ENCODE results near the gene KIRREL1.

KIRREL1 gene

DNA sequence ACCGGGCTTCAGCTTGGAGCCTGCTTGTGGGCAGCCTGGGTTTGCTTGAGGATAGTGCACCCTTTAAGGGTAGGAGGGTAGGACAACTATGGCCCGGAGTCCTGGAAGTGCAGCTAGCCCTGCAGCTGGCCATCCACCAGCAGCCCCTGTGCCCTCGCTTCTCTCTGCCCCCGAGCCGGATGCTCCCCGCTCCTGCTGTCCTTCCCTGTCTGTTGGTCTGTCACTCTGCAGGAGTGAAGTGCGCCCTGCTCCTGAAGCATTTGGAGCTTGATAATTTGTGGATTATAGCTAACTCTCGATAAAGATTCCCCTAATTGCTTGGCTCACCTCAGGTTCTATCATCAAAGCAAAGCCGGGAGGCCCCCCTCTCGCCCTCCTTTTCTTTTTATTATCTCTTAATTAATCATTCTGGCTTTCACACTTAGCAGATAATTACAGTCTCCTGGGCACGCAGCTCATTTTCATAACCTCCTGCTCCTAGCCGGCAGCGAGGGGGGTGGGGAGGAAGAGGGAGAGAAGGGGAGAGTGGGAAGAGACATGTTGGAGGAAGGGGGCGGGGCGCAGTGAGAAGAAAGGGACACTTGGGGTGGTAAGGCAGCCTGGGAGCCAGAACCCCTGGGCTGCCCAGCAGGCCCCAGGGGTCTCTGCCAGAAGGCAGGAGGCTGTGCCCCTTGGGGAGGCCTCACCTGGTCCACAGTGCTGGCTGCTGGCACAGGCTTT, 14.4 kb downstream of the KIRREL1 start:
- no peak for DNase-seq

DNA sequence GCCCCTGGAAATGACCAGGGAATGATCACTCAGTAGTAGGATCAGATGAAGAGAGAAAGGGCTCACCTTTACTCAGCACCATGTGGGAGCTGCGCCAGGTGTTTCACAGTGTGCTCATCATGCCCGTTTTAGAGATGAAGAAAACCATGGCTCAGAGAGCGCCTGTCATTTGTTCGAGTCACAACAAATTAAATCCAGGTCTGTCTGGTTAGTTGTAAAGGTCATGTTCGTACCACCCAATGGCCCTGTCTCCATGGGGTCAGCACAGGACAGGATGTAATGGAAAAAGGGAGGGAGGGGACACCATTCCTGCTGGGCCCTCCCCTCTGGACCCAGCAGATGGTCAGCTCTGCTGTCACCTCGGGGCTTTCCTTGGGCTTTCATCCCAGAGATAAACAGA, 15.2 kb downstream of the KIRREL1 start:
- no peak for DNase-seq

DNA sequence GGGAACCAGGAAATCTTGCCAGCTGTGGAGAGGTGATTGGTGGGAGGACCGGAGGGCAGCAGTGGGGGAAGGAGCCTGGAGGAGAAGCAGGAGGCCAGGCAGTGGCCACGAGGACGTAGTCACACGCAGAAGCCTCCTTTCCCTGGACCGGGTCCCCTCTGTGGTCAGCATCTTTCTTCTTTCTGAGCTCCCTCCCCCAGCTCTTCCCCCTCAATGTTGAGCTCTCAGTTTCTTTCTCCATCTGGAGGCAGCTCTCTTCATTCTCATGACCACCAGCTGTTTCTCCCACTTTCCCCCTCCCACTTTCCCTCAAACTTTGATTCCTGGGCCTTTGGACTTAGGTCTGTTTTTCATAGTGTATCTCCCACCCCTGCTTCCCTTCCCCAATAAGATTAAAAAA, 18.3 kb downstream of the KIRREL1 start:
- no peak for DNase-seq

DNA sequence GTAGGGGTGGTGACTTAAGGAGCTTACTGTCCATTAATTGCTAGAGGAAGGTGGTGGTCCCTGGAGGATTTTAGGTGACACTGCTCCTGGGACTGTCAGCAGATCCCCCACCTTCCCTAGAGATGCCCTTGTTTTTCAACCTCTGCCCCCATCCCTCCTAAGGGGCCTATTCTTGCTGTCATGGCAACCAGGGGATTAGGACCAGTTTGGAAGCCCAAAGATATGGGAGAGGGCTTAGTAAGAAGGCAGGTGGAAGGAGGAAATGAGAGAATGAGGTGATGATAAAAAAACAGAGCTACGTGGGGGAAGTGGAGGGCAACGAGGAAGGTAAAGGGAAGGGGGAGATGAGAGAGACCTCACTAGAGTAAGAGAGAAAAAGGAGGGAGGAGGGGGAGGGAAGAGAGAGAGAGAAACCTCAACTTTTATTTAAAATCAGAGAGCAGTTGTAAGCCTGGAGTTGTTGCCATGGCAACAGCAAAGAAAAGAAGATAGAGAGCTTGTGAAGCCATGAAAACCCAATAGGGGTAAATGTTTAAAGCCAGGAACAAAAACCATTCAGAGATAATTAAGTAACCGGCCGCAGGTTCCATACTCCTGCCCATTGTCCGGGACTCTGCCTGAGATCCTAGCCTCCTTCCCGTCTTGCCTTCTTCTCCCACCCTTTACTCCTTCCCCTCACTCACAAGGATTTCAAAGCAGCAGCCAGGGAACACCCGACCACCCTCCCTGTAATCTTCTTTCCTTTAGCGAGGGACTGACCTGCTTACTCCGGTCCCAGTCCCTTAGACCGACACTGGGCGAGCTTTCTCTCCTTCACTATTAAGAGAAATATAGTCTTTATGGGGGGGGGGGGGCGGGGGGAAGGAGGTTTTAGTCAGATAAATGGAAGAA, 20.6 kb downstream of the KIRREL1 start:
- peak; percentile 22 for DNase-seq

DNA sequence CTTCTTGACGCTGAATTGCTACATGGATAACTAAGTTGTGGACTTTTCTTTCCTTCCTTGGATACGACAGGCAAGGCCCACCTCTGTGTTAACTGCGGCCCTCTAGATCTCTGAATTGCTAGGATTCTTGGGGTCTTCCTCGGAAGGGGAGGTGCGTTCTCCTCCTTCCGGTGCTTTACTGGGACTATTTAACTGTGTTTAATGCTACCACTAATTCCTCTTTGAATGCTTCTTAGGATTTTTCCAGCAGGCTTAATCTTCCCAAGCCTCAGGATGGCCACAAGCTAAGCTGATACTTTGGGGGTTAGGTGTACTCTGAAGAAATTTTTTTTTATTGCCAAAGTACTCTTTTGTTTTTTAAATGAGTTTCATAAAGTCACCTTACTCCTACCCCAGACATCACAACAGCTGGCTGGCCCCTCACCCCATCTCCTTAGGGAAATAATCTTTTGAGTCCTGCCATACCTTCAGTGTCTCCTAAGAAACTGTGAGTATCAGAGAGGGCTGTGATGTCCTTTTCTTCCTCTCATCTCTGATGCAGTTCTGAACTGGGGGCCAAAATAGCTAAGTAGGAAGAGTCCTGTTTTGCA, 21.4 kb downstream of the KIRREL1 start:
- DNase-seq = no peak

DNA sequence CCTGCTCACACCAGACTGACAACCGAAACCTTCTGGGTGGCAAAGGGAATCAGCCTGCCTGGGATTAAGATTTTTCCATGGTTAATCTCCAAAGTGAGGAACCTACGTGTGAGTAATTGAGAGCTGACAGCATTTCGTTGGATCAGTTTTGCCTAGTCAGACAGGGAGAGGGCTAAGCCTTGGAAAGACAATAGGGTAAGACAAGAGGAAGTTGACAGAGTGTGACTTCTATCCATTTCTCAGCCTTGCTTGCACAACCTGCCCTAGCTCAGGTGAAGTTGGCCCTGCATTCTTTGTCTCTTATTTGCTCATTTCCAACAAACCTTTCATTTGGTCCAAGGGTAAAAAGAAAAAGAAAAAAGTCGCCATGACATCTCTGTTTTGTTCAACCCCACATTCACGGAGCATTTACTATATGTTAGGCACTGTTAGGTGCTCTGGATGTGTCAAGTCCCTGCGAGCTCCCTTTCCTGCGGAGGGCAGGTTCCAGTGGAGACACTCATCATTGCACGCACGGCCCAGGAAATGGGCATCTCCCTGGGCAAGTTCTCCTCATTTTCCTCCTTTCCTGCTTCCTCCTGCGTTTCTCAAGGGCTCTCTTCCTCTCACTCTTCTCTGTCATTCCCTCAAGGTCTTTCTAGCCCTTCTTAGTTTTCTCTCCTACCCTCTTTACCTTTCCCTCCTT, 23.3 kb downstream of the KIRREL1 start:
- no peak for DNase-seq

DNA sequence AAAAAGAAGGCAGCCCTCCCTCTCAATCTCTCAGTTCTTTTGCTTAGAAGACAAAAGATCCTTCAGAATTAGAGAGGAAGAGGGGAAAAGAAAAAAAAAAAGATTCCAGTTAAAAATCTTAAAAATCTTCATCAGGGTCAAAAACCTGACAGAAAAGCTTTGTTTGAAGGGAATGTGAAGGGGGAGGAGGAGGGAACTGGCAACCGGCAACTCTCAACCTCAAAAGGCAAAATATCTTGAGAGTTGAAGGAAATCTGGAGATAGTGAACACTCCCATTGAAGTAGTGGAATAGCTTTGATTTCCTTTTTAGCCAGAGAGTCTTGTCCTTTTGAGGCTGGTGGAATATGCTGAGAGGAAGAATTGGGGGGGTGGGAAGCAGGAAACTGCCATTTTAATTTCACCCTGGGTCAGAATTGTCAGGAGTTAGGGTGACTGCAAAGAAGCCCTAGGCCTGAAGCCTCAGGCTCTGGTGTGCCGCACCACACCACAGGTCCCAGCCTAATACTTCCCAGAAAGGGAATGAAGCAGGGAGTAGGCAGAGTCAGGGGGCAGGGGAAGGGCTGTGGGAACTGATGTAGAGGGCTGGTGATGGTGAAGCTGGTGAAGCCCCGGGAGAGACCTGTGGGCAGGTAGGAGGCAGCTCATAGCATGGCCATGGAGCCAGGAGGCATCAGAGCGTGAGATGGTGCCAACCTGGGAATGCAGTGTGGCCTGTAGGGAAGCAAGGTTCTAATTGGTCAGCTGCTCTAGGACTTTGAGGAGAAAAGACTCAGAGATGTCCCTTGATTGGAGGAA, 24.6 kb downstream of the KIRREL1 start:
- no peak for DNase-seq

DNA sequence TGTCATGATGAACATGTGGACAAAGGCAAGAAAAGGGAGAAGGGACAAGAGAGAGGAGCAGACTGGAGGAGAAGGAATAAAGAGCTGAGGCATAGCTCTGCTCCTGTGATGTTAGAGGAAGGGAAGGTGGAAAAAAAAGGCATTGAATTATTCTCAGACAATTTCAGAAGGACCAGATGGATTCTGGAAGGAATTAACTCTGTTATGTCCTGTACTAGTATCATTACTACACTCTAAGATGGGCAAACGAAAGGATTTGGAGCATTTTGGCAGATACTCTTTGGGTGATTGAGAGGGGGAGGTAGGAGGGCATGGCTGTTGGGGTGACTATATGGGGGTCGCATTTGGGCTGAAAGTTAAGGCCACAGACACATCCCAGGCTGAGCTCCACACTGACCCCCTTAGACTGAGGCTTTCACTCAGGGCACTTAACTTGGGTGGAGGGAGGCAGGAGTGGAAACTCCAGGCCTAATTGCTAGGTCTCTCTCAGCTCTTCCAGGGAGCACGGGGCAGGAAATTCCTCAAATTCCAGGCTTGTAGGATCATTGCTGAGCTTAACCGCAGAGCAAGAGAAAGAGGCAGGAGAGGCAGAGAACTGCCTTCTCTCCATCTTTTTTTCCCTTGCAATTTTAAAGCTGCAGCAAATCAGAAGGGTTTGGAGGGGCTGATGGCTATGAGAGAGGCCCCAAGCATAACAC, 25.9 kb downstream of the KIRREL1 start:
- DNase-seq = no peak

DNA sequence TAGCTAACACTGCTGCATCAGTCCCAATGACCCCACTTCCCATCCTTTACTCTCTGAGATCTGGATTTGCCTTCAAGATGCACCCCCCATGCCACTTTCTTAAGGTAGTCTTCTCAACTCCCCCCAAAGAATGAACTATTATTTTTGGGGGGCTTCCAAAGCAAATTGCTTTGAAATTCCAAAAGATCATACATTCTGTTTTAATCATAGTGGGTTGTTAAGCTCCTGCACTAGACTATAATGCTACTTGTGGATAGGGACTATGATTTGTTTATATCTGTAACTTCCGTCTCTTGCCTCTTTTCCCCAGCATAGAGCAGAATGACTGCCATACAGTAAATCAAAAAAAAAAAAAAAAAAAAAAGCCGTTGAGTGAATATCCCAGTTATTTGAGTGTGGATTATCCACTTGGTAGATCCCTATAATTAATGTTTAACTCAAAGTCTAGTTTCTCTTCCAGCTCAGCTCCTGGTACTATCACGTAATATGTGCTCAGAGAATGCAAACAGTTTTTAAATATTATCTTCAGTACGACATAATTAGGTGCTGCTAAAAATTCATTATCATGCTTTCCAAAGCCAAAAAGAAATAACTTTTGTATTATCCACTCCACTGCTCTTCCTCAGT, 26.9 kb downstream of the KIRREL1 start:
- DNase-seq = no peak

DNA sequence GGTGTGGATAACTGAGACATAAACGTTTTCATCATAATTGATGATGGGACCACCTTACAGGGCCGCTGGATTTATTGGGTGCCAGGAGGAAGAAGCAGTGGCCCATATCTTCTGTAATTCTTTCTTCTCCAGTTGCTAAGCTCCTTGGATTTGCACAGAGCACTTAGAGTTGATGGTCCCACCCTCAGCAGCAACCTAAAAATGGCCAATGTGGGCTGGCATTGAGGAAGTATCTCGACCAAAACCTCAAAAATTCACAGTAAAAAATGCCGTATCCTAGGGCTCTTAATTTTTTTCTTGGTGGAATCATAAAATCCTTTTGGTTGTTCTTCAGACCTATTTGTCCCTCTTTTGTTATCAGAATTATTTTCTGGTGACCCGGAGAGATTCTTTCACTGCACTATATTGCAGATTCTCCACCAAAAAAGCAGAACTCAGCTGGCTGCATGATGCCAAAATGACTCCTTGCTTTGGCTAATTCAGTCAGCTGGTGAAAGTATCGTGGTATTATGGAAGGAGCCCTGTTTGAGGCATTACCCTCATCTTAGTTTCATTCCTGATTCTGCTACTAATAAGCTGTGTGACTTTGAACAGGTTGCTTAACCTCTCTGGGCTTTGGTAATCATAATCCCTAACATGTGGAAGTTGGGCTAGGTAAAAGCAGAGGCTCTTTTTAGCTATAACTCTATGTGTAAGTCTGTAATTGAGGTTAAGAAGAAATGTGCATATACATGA, 27.6 kb downstream of the KIRREL1 start:
- DNase-seq = no peak

DNA sequence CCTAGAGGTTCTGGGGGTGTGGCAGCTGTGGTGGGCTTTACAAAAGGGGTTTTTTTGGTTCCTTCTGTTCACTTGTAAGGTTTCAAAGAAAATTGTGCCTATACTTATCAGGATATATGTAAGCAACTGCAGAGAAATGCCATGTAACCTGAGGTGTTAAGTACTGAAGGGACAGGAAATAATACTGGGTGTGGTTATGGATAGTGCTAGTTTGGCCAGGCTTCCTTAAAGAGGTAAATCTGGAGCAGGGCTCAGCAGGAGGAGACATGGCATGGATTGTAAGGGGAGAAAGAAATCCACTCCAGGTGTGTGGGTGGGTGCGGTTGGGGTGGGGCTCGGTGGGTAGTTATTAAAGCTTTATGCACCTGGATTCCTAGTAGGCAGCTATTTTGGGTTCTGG, 28.3 kb downstream of the KIRREL1 start:
- no peak for DNase-seq

DNA sequence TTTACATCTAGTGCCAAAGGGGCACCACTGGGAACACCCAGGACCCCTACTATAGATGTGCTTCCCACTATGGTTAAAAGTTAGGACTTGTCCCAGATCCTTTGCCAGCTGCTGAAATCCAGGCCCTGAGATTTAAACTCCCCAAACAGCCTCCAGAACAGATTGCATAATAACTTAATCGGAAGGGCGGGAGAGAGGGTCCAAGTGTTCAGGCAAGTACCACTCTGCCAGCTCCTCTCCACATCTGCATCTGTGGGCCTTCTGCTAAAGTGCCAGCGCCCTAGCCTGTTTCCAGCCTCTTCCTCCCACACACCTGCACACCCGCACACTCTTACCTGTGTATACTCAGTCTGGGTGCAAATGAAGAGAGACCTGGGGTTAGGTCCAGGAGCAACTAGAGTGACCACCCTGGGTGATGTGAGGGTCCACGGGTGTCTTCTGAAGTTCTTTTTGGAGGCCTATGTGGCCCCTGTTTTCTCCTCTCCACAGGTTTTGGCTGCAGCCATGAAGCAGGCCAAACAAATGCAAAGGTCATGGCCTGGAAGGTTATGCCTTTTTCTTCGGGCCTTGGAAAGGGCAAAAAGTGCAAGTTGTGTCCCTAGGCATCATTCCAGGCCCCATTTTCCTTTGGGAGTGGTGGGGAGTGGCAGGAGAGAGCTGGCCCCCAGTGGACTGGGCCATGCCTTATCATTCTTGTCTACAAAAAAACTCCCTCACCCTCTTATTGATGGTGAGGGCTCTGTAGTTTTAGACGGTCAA, 29.3 kb downstream of the KIRREL1 start:
- DNase-seq = no peak

DNA sequence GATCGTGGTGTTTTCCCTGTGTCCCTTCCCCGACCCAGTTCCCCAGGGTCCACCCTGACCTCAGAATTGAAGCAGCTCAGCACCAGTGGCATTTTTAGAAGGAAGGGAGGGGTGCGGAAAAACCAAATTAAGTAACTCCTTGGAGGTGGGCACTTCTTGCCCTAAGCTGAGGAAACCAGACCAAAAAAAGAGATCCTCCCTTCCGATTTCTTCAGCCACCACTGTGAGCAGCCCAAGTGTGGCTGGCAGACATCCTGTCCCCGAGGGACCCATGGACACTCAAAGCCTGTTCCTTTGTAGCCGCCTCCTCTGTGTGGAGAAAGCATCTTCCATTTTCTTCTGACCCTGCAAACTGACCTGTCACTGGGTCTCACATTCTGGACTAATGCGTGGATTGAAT, 31.3 kb downstream of the KIRREL1 start:
- DNase-seq = no peak

DNA sequence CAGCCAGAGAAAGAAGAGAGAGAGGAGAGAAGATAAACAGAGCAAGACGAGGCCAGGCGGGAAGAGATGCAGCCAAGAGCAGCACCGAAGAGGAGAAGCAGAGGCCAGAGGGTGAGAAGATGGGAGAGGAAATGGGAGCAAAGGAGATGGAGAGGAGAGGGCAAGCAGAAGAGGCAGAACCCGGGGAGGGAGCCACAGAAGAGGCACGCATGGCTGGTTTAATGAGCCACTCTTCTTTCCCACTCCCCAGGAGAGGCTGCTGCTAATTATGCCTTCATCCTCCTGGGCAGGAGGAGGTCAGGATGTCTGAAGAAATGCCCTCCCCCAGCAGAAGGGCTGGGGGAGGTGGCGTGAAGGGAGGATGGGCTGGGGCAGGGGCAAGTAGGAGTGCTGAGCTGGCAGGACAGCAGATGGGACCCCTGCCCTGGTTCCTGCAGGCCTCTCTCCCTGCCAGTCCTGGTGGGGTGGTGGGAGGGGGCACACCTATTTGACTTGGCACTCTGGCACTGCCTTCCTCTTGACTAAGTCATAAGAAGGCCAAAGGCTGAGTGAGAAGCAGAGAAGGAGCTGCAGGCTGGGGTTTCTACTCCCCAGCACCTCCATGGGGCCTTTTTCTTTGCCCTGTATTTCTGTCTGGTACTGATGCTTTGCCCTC, 32.3 kb downstream of the KIRREL1 start:
- DNase-seq = no peak

DNA sequence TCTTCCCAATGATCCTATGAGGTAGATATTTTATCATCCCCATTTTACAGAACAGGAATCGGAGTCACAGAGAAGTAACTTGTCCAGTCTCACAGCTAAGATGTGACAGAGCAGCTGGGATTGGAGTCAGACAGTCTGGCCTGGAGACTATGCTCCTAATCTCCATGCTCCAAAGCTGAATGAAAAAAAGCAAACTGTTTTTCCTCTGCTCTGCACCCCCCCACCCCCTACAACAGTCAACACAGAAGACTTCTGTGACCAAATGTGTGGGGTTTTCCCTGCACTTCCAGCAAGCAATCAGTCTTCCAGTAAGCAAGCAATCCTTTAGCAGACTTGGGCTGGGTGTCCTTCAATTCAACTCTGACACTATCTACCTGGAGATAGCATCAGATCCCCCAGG, 33.2 kb downstream of the KIRREL1 start:
- no peak for DNase-seq

DNA sequence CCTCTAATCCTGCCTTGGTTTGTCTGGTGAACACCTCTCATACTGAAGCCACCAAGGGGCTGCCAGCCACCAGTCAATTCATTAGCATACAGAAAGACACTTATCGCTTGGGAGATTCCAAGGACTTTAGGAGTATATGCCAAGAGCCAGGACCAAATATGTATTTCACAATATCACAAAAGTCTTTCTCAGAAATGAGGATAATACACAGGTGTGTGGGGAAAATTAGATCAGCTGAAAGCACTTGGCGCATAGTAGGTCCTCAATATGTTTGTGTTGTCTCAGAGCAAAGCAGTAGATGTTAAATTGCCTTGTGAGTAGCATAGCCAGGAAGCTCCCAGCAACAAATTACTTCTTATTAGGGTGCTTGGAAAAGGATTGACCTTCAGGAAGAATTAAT, 34.1 kb downstream of the KIRREL1 start:
- no peak for DNase-seq

DNA sequence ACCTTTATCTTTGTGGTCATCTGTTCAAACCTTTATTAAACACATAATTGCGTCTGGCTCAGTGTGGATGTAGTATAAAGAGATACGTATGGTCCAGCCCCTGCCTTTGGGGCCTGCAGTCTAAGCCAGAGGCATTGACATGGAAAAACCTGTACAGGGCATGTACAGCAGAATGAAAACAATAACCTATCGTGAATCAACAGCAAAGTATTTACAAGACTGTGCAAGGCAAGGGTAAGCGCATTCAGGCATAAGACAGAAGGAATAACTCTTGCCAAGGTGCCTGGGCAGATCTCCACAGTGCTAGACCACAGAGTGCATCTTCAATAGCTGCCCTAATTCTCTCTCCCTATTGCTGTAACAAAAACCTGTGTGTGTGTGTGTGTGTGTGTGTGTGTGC, 35.5 kb downstream of the KIRREL1 start:
- DNase-seq = no peak

DNA sequence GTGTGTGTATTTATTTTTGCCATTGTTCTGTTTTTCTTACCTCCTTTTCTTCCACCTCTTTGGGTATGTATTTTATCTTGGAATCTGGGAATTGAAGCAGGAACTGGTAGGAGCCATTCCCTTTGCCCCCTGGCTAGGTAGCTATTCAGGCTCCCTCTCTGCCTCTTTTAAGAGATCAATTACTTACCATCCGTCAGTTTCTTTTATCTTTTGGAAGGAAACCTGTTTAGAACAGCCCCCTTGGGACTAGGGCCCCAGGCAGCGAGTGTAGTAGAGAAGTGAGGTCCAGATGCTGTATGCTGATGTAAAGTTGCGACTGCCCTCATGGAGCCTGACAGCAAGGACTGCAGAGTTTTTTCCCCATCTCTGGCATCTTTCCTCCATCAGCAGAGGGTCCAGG, 41.6 kb downstream of the KIRREL1 start:
- DNase-seq = no peak

DNA sequence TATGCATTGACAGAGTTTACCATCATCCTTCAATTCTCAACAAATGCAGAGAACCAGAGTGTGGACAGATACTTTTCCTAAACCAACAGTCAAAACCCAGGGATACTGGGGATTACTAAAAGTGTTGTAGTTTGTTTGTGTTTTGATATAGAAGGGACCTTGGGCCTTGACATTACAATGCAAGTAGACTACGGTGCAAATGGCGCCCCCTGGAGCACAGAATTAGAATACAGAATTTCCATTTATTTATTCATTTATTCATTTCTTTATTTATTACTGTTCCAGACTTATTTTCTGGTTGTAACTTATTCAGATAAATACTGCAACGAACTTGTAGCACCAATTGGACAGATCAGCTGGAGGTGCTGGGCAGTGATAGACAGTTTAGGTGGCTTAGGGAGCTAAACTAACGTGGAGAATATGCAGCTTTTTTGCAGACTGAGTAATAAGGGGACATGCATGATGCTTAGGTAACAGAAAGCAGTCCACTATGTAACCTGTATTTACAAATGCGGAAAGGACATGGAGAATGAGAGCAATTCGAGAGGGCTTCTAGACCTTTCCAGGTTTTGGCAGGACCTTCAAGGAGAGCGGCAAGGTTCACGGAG, 42.6 kb downstream of the KIRREL1 start:
- peak; percentile 66 for DNase-seq

Data from DMS53 (cell line).